Stimulated activated CD8-positive, alpha-beta memory T cell treated with anti-CD3 and anti-CD28 coated beads, Interleukin-12 subunit alpha, Interleukin-12 subunit beta, amount 100 ng/mL, for 24 hours (primary cell): ENCODE measurements around the gene TFEB.

Experiments used
- DNase-seq: peaks from one replicate; pipeline ENCODE4 v3.0.0-alpha.2; 2020; ENCODE audit errors: extremely low read depth

The TFEB gene

GRCh38 chr6:41723530-41724227 lies 11.7 kb downstream of the TFEB start:
- no peak for DNase-seq

- DNase-seq = no peak
Measured at GRCh38 chr6:41722969-41723529, 12.4 kb downstream of the TFEB start.

GRCh38 chr6:41721414-41721813 lies 14.0 kb downstream of the TFEB start:
- no peak for DNase-seq

GRCh38 chr6:41720783-41721182 lies 14.6 kb downstream of the TFEB start:
- DNase-seq = no peak

GRCh38 chr6:41720262-41720620 lies 15.2 kb downstream of the TFEB start:
- no peak for DNase-seq

GRCh38 chr6:41719436-41720261 lies 15.8 kb downstream of the TFEB start:
- DNase-seq = no peak

GRCh38 chr6:41718828-41719227 lies 16.6 kb downstream of the TFEB start:
- DNase-seq = no peak

GRCh38 chr6:41717392-41717736 lies 18.0 kb downstream of the TFEB start:
- no peak for DNase-seq

GRCh38 chr6:41716516-41717391 lies 18.7 kb downstream of the TFEB start:
- DNase-seq = no peak

GRCh38 chr6:41715795-41716515 lies 19.5 kb downstream of the TFEB start:
- no peak for DNase-seq

- no peak for DNase-seq
Measured at GRCh38 chr6:41714556-41715273, 20.7 kb downstream of the TFEB start.

GRCh38 chr6:41713650-41714291 lies 21.6 kb downstream of the TFEB start:
- DNase-seq = no peak

- no peak for DNase-seq
Measured at GRCh38 chr6:41713159-41713649, 22.2 kb downstream of the TFEB start.

- no peak for DNase-seq
Measured at GRCh38 chr6:41712651-41713103, 22.7 kb downstream of the TFEB start.

- DNase-seq = no peak
Measured at GRCh38 chr6:41711323-41712038, 23.9 kb downstream of the TFEB start.

GRCh38 chr6:41709375-41709774 lies 26.0 kb downstream of the TFEB start:
- DNase-seq = no peak

GRCh38 chr6:41708856-41709255 lies 26.6 kb downstream of the TFEB start:
- no peak for DNase-seq

GRCh38 chr6:41707565-41708200 lies 27.7 kb downstream of the TFEB start:
- DNase-seq = no peak
